DLD1 (cell line): ENCODE measurements around the gene POU2F3.

Experiments used
- in situ Hi-C: cut with HindIII; loops from 2 replicates; pipeline ENCODE4 v1.10.0; 2017; ENCODE audit warnings: low sequenced_read_pairs

The POU2F3 gene

GRCh38 chr11:120307476-120307875, 67.5 kb downstream of the POU2F3 start:
- in situ Hi-C loops = no loop called here

GRCh38 chr11:120308081-120308480, 68.1 kb downstream of the POU2F3 start:
- in situ Hi-C loops = no loop called here

DNA sequence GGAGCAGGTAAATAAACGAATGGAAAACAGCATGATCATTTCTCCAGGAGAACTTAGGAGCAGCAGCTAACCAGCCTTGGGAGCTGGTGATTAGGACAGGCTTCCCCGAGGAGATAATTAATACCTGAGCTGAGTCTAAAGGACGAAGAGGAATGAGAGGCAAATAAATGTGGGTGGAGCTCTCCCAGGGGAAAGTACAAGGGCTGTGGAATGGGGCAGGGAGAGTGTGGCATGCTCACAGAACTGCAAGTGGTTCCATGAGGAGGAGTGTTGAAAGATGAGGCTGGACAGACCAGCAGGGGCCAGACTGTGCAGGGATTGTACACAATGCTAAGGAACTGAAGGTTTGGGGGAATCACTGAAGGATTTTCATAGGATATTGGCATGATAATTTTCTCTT, 70.9 kb downstream of the POU2F3 start:
- in situ Hi-C loops = no loop called here

GRCh38 chr11:120314861-120315260, 74.9 kb downstream of the POU2F3 start:
- in situ Hi-C loops = no loop called here

DNA sequence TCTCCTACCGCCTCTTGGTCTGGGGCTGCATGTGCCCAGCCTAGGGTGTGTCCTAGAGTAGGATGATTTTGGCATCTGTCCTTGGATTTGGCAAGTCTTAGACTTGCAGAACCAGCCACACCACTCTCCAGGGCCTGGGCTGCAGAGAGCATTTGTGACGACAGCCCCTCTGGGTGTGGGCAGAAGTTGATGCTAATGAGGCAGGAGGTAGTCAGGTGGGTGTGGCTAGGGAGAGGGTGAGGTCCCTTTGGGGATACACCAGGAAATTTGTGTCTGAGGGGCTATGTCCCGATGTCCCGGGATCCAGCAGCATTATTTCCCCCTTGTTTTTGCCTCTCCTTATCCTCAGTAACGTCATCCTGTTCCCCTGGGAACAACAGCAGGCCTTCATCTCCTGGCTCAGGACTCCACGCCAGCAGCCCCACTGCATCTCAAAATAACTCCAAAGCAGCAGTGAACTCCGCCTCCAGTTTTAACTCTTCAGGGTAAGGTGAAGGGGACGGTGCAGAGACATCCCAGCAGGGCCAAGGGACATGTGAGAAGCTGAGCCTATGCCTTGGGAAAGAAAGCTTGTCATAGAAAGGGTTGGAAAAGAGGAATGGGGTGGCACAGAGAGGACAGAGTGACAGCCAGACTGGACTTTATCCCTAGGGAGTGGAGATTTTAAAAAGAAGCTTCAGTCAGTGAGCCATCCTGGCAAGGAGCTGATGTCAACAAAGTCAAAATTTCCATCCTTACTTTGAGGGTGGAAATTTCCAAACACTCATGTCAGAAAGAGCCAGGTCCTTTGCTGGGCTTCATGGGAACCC, 77.1 kb downstream of the POU2F3 start:
- in situ Hi-C loops = no loop called here

GRCh38 chr11:120317689-120318480, 77.9 kb downstream of the POU2F3 start:
- in situ Hi-C loops = no loop called here

GRCh38 chr11:120318906-120319305, 79.0 kb downstream of the POU2F3 start:
- in situ Hi-C loops = no loop called here

- in situ Hi-C loops = no loop called here
These were observed 85.2 kb downstream of the POU2F3 start, which contains the start of gene TLCD5 for GRCh38 chr11:120324932-120325810. TSS of gene TLCD5 (plus strand) at chr11:120325299. CDS start at chr11:120327442, 2,143 bp downstream.

DNA sequence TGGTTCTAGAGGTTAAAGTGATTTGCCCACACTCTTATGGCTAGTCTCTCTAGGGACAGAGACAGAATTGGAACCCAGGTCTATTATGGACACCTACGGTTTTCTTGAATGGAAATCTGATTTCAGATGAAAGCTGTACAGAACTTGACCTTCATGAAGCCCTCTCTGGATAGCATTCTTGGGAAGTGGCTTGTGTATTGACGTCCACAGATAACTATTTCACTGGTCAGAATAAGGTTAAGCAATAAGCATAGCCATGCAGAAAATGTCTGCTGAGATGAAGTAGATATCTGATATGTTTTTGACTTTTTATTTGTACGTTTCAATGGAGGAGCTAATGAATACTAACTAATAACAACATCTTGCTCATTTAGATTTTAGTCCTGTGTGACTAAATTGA, 86.3 kb downstream of the POU2F3 start:
- in situ Hi-C loops = no loop called here

DNA sequence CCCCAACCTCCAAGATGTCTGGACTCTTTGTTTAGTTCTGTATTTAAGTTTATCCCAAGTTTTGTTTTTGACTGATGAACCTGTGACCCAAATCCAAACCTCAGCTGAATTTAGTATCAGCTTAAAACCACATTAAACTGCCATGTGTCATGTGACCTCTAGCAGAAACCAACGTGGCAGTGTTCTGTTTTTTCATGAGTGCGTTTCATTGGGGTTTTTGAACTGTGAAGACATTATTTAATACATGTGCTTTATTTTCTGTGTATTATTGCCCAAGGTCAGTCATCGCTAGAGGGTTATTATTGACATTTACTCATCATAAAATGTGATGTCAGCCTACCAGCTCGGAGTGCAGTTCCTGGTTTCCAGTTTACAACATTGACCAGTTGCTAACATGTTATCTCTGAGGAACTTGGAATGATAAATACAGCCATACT, 86.9 kb downstream of the POU2F3 start:
- in situ Hi-C loops = no loop called here

DNA sequence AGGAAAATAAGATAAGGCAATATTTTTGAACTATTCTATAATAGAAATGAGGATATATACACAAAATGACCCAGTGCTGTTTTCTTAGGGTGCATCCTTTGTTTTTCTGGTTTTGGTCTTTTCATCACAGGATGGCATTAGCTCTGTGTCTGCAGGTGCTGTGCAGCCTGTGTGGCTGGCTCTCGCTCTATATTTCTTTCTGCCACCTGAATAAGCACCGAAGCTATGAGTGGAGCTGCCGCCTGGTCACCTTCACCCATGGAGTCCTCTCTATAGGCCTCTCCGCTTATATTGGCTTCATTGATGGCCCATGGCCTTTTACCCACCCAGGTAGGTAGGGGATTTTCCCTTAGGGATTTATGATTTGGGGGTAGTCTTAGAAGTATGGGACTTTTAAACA, 87.4 kb downstream of the POU2F3 start:
- in situ Hi-C loops = no loop called here

- in situ Hi-C loops = no loop called here
These were observed 89.6 kb downstream of the POU2F3 start for GRCh38 chr11:120329556-120329955.

DNA sequence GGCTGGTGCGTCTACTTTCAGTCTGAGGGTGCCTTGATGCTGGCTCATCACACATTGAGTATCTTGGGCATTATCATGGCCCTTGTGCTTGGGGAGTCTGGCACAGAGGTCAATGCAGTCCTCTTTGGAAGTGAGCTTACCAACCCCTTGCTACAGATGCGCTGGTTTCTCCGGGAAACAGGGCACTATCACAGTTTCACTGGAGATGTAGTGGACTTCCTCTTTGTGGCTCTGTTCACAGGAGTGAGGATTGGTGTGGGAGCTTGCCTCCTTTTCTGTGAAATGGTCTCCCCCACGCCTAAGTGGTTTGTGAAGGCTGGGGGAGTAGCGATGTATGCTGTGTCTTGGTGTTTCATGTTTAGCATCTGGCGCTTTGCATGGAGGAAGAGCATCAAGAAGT, 90.1 kb downstream of the POU2F3 start:
- in situ Hi-C loops = no loop called here

GRCh38 chr11:120331301-120331996, 91.5 kb downstream of the POU2F3 start:
- in situ Hi-C loops = no loop called here

DNA sequence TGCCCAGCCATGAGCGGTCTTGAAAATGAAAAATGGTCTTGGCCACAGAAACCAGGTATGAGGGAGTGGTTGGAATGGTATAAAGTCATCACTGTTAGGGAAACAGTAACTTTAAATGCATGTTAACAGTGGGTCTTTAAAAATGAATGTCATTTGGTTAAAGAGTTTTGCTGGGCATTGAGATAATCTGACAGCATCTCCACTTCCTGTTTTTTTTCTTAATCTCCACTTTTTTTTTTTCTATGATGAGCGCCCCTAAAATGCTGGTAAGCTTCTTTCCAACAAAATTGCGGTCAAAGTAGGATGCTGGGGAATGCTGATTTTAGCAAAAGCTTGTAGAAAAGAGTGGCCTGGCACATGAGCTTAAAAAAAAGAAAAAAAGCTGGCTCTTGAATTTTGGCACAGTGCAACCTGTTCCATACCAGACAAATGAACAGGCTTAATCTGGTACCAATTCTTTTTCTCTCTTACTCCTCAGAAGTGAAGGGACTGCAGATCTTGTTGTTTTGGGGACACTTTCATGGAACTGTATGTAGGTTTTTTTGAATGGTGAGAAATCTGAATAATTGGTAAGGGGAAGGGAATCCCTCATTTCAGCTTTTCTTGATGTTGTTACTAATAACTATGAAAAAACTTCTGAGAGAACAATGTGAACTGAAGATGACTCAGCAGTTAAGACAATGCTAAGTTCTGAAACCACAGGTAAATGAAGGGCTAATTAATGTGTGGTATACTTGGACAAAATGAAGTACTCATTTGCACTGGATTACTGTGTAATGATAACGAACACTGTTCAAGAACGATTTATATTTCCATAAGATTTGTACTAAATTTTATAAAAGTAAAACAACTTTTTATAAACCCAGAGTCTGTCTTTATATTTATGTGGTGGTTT, 93.1 kb downstream of the POU2F3 start:
- in situ Hi-C loops = no loop called here

DNA sequence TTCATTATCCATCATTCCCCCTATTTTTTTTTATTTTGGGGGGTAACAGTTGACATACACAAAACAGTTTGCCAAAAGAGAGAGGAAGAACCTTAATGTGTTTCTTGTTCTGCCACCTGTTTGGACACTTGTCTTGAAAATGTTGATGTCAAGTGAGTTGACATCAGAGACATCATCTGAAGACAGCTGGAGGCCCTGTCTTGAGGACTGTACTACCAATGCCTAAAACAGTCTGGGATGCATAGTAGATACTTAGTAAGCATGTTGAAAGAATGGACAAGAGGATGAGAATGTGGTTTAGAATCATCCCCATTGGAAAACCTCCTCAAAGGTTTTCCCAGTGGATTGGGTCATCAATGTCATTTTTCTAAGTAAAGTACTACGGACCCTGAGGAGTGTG, 93.9 kb downstream of the POU2F3 start:
- in situ Hi-C loops = no loop called here

- in situ Hi-C loops = no loop called here
These were observed 94.4 kb downstream of the POU2F3 start for GRCh38 chr11:120334332-120334731.

DNA sequence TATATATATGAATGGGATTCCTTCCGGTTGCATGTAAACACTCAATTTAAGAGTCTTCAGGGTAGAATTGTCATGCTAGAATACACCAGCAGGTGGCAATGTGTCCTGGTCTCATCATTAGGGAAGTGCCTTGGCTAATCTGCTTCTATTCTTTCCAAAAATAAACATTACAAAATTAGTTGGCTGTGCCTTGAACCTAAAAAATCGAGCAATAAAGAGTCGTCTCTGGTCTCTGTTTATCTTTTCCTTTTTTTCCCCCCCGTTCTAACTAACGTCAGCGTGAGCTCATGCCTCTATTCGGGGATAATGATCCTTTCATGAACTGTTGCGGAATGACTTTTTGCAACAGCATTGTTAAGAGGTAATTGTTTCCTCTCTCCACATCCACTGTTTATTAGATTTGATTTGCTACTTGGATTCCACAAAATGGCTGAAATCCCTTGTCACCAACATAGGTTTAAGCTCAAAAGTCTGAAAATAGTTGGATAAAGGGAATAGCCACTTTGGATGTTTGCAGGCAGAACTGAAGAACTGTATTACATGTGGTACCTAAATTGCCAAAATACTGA, 95.0 kb downstream of the POU2F3 start:
- in situ Hi-C loops = no loop called here

- in situ Hi-C loops = no loop called here
These were observed 95.6 kb downstream of the POU2F3 start for GRCh38 chr11:120335556-120335907.
